Measurements from ENCODE around the gene GPR152. TPM values are rescaled to one million over a fixed set of nuclear protein-coding genes. Genes with fewer than 3 reads are reported as not detected.

Gene GPR152
- total RNA-seq, 1 experiment from 2014 or later, result not detected

GRCh38 chr11:67421430-67422031 lies 31.0 kb downstream of the GPR152 start:
- no peaks in the 10 kb centered on the region for H3K9me3 ChIP-seq (ENCODE audit: control insufficient read depth in 1 of 2, insufficient read depth in 1 of 2, low read depth in 1 of 2, low read length in 2 of 2)
- no peaks in the 10 kb centered on the region for H3K79me2 ChIP-seq (ENCODE audit: insufficient read depth, low read length)
- CTCF ChIA-PET, result interaction anchor here (1.0 to 1.7 kb wide), 3 partner anchors 20 to 84 kb away, joined by 3 to 6 read pairs (median 3); partner anchors contain the start of genes PITPNM1 and PPP1CA
- POLR2A ChIA-PET, result interaction anchor here (1.4 kb wide), 1 partner anchor 20 kb away, joined by 4 read pairs; the partner anchor contains the start of gene PPP1CA
- H3K4me2 ChIP-seq (ENCODE audit: low read length), result peak overlapping the region; percentile 72
- ATAC-seq, result peak; percentile 63
- DNase-seq (ENCODE audit: low read depth, low spot score), result no peak
- no peak overlapping the region for H2AFZ ChIP-seq (ENCODE audit: low read depth, low read length, poor library complexity, severe bottlenecking)
- no peaks in the 10 kb centered on the region for H3K36me3 ChIP-seq (ENCODE audit: control insufficient read depth in 1 of 2, insufficient read depth in 2 of 2, low read length in 2 of 2)
- intact Hi-C loops (cut with micrococcal nuclease), result no loop called here
- H3K4me3 ChIP-seq (replicated peaks in 1 of 2; ENCODE audit: low read depth in 1 of 2, low read length in 2 of 2), result peak overlapping the region; percentile 38 to 63
- TF ChIP-seq CBX3 (IDR thresholded peaks at IDR 0.05; ENCODE audit: low read depth) (no peak), TCF7L2 (IDR thresholded peaks at IDR 0.05; ENCODE audit: borderline replicate concordance, extremely low read depth, insufficient read depth, insufficient read length) (peak; percentile 61), FOSL1 (IDR thresholded peaks at IDR 0.05; ENCODE audit: low read depth) (no peak), SP1 (IDR thresholded peaks at IDR 0.05; ENCODE audit: low read depth) (no peak)
- H3K9me2 ChIP-seq (ENCODE audit: insufficient read depth), result no peaks in the 10 kb centered on the region
- peaks cover 11 to 33% of the 10 kb centered on the region in 2 experiments; a peak in 3 of 4 replicates for H3K4me1 ChIP-seq (ENCODE audit: control insufficient read depth in 1 of 2, insufficient read depth in 2 of 2, low read length in 2 of 2)
- RAD21 ChIA-PET (ENCODE audit: low non-redundant PET in 1 of 2, low total read pairs in 2 of 2, uncharacterized antibody in 2 of 2, unreplicated experiment in 2 of 2), result no interaction called here
- TSS peak; percentile 85 for BruUV-seq (replicated peaks)
- H3K27me3 ChIP-seq (ENCODE audit: insufficient read depth, low read length), result no peaks in the 10 kb centered on the region
- peak overlapping the region; percentile 24; the same call in 1 of the 2 replicates for H3K27ac ChIP-seq (ENCODE audit: low read depth, low read length)
- no peaks in the 10 kb centered on the region for H4K20me1 ChIP-seq (ENCODE audit: insufficient read depth)
- H3K9ac ChIP-seq (ENCODE audit: low read length), result peak overlapping the region; percentile 38

- H3K27me3 ChIP-seq (ENCODE audit: insufficient read depth, low read length), result no peaks in the 10 kb centered on the region
- TF ChIP-seq YY1 (IDR thresholded peaks at IDR 0.05; ENCODE audit: extremely low read depth, insufficient replicate concordance, low read depth, low read length) (no peak), SP1 (IDR thresholded peaks at IDR 0.05; ENCODE audit: low read depth) (no peak; the same call in 1 of the 2 replicates), ATF3 (IDR thresholded peaks at IDR 0.05) (no peak), EGR1 (IDR thresholded peaks at IDR 0.05; ENCODE audit: low read depth) (no peak), CEBPB (IDR thresholded peaks at IDR 0.05; ENCODE audit: low read depth) (no peak), CBX3 (IDR thresholded peaks at IDR 0.05; ENCODE audit: low read depth) (no peak), EZH2phosphoT487 (IDR thresholded peaks at IDR 0.05; ENCODE audit: borderline replicate concordance) (no peak), REST (IDR thresholded peaks at IDR 0.05; ENCODE audit: low read depth) (no peak), POLR2A (IDR thresholded peaks at IDR 0.05; ENCODE audit: borderline replicate concordance, extremely low read depth, insufficient read depth, insufficient read length) (no peak), TCF7L2 (IDR thresholded peaks at IDR 0.05; ENCODE audit: borderline replicate concordance, extremely low read depth, insufficient read depth, insufficient read length) (peak; percentile 35), POLR2AphosphoS5 (IDR thresholded peaks at IDR 0.05; ENCODE audit: low read depth, low read length) (peak; percentile 69), SIN3A (IDR thresholded peaks at IDR 0.05; ENCODE audit: low read depth) (no peak), ZFX (IDR thresholded peaks at IDR 0.05) (peak; percentile 89)
- RAD21 ChIA-PET (ENCODE audit: low non-redundant PET in 1 of 2, low total read pairs in 2 of 2, uncharacterized antibody in 2 of 2, unreplicated experiment in 2 of 2), result interaction anchor here in 1 of 2 experiments (1.3 kb wide), 1 partner anchor 19 kb away, joined by 4 read pairs; the partner anchor contains the start of gene PPP1CA
- H3K4me3 ChIP-seq (replicated peaks in 1 of 2; ENCODE audit: low read depth in 1 of 2, low read length in 2 of 2), result peak overlapping the region; percentile 40 to 63
- H3K4me1 ChIP-seq (ENCODE audit: control insufficient read depth in 1 of 2, insufficient read depth in 2 of 2, low read length in 2 of 2), result peaks cover 17 to 40% of the 10 kb centered on the region in 2 experiments; a peak in 3 of 4 replicates
- H3K9ac ChIP-seq (ENCODE audit: low read length), result peak overlapping the region; percentile 79
- H4K20me1 ChIP-seq (ENCODE audit: insufficient read depth), result no peaks in the 10 kb centered on the region
- no peaks in the 10 kb centered on the region for H3K36me3 ChIP-seq (ENCODE audit: control insufficient read depth in 1 of 2, insufficient read depth in 2 of 2, low read length in 2 of 2)
- POLR2A ChIA-PET, result interaction anchor here (0.5 to 1.4 kb wide), 2 partner anchors 19 to 73 kb away, joined by 3 to 4 read pairs; partner anchors contain the start of gene PPP1CA
- DNase-seq (ENCODE audit: low read depth, low spot score) (peak; percentile 81), ATAC-seq (peak; percentile 95)
- peak overlapping the region; percentile 72 for H3K4me2 ChIP-seq (ENCODE audit: low read length)
- H2AFZ ChIP-seq (ENCODE audit: low read depth, low read length, poor library complexity, severe bottlenecking), result no peak overlapping the region
- H3K79me2 ChIP-seq (ENCODE audit: insufficient read depth, low read length), result no peaks in the 10 kb centered on the region
- no peaks in the 10 kb centered on the region for H3K9me3 ChIP-seq (ENCODE audit: control insufficient read depth in 1 of 2, insufficient read depth in 1 of 2, low read depth in 1 of 2, low read length in 2 of 2)
- CTCF ChIA-PET, result interaction anchor here (0.5 to 1.7 kb wide), 5 partner anchors 19 to 754 kb away, joined by 3 to 6 read pairs (median 3); partner anchors contain the start of genes PITPNM1 and PPP1CA
- no TSS peak for BruUV-seq (replicated peaks)
- peak overlapping the region; percentile 83 for H3K27ac ChIP-seq (ENCODE audit: low read depth, low read length)
- H3K9me2 ChIP-seq (ENCODE audit: insufficient read depth), result no peaks in the 10 kb centered on the region
- intact Hi-C loops (cut with micrococcal nuclease), result no loop called here
Observed at GRCh38 chr11:67420646-67421429, 31.7 kb downstream of the GPR152 start.

All from HCT116 (cell line).